LNCAP (cell line): ENCODE results near the gene NUDT1.
A peak's percentile ranks its signal among the peaks of the same experiment; 100 is the strongest.

Source experiments
- TF ChIP-seq, protein P1 (sequence below): fragments of 450-650 bp; IDR thresholded peaks from 2 replicates; pipeline ENCODE4 v1.5.1; 2017; ENCODE audit warnings: mild to moderate bottlenecking

NUDT1 gene

DNA sequence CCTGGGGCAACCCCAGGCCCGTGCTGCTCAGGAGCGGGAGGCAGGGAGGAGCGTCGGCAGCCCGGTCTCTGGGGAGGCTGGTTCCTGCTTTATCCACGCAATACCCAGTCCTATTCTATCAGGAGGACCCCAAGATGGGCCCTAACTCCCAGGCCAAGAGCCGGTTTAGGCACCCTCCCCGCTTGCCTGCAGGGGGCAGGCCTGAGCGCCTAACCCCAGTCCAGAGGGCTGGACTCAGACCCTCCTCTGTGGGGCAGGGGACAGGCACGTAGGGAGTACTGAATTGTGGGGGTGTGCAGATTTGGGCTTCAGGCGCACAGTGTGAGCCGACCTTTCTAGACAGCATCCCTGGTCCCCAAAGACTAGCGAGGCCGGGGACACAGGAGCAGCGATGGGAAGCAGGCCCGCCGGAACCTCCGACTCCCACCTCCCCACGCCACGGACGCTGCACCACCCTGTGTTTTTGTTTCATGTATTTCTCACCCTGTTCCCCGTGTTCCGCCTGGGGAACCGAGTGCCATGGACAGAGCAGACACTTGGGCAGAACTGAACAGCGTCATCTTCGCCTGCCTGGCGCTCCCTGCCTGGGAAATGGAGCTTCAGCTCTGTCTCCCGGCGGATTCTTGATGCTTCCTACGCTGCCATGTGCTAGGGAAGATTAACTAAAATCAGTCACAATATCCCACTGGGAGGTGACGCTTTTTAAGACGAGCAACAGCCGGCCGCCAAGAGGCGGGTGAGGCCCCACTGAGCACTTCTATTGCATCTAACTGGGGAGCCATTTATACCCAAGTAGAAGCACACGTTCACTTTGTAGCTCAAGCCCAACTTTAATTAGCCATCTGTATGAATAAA lies 5.3 kb downstream of the NUDT1 start:
- TF ChIP-seq, protein P1, sequence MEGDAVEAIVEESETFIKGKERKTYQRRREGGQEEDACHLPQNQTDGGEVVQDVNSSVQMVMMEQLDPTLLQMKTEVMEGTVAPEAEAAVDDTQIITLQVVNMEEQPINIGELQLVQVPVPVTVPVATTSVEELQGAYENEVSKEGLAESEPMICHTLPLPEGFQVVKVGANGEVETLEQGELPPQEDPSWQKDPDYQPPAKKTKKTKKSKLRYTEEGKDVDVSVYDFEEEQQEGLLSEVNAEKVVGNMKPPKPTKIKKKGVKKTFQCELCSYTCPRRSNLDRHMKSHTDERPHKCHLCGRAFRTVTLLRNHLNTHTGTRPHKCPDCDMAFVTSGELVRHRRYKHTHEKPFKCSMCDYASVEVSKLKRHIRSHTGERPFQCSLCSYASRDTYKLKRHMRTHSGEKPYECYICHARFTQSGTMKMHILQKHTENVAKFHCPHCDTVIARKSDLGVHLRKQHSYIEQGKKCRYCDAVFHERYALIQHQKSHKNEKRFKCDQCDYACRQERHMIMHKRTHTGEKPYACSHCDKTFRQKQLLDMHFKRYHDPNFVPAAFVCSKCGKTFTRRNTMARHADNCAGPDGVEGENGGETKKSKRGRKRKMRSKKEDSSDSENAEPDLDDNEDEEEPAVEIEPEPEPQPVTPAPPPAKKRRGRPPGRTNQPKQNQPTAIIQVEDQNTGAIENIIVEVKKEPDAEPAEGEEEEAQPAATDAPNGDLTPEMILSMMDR = peak; percentile 83

DNA sequence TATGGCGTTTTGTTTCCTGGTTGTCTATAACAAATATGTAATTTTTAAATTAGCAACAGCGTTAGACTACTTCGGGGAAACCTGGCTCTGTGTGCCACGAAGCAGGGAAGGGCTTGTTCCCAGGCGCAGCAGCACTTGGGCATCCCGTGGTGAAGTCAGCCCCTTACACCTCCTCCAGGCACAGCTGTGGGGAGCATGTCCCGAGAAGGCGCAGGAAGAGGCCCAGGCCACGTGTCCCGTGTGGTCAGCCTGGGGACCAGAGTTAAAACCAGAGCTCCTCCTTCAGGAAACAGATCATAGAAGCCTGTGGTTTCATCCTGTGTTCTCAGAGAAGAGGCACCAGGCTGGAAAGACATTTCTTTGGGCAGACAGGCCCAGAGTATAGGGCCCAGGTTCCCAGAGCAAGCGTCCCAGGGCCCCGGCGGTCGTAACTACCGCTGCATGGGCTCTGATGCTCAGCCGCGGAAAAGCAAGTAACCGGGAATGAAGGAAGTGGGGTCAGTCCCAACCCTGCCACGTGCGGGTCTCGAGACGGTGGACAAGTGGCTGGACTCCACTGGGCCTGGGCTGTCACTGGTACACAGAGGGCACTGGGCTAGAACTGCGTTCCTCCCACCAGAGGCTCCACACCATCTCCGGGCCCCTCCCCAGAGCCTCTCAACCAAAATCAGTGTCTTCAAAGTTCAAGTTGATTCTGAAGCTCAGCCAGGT lies 7.1 kb downstream of the NUDT1 start:
- TF ChIP-seq, protein P1 = no peak

DNA sequence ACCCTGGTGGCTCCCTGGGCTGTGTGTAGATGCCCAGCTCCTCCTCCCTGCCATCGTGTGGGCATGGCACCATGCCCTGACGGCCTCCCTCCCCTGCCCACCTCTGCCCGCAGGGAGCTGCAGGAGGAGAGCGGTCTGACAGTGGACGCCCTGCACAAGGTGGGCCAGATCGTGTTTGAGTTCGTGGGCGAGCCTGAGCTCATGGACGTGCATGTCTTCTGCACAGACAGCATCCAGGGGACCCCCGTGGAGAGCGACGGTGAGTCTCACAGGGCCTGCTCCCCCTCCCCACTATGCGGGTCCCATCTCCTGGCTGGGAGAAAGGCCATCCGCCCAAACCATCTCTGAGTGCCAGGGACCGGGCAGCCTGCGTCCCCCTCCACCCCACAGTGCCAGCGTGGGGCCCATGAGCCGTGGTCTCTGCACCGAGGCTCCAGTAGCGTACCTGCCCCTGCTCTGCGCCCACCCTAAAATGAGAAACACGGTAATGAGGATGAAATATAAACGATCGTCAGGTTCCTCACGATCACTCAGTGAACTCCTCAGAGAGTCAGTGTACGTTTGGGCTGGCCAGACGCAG lies 7.8 kb downstream of the NUDT1 start:
- TF ChIP-seq, protein P1 = no peak

DNA sequence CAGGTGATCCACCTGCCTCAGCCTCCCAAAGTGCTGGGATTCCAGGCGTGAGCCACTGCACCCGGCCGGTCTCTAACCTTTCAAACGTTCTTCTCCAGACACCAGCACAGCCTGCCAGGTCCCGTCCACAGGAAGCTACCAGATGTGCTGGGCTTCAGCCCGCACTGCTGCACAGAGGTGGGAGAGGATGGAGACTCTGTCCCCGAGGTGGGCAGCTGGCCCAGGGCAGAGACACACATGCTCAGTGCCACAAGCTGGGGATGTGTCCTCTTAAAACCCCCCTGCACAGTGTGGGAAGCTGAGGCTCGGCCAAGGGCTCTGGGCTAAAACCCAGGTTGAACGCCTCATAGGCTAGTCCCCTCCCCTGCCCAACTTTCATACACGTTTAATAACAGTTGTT lies 9.4 kb downstream of the NUDT1 start:
- TF ChIP-seq, protein P1 = no peak

DNA sequence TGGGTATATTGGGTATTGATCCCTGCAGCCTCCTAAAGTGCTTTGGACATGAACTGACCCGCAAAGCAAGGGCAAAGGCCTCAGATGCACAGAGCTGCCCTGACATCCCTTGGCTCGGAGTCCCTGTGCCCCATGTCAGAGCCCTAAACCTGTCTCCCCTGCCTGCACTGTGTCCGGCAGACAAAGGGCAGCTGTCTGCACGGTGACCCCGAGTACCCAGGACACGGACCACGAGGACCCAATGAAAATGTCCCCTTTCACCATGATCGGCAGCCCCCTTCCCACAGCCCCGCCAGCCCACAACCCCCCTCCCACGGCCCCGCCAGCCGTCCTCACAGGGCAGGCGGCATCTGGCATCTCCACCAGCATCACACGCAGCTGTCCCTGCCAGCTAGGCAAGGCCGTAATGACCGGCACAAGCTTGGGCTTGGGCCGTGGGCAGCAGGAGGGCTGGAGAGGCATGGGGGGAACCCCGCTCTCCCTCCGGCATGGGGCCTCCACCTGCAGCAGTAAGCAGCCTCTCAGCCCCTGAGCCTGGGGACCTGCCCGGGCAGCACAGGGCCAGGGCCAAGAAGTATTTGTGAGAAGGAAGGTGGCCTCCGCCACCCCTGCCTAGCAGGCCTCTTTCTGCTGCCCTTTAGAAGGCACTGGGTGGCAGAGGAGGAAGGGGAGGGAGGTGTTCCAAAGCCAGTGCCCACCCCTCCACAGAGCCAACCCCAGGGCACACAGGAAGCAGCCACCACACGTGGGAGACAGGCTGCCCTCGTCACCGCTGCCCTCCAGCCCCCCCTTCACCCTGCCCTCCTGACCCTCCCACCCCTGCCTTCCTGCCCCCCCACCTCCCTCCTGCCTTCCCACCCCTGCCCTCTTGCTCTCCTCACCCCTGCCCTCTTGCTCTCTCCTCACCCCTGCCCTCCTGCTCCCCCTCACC lies 10.1 kb downstream of the NUDT1 start:
- TF ChIP-seq, protein P1 = no peak

DNA sequence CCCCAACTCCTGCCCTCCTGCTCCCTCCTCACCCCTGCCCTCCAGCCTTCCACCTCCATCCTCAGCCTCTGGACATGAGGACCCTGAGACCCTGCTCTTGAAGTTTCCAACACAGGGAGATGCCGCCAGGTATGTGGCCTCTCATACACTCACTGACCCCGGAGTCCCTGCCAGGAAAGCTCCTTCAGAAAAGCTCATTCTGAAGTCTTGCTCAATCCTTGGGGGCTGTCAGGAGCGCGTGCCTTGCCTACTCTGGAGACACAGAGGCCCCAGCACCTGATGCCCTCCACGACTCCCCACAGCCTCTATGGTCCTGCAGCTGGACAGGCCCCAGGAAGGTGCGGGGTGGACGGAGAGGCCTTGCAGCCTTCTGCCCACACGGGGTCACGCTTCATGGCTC lies 11.0 kb downstream of the NUDT1 start:
- TF ChIP-seq, protein P1 = no peak
